K562 (cell line): Measurements from ENCODE around the gene SLC24A3.

Experiments used
- ATF1 ChIP-seq, 2 experiments: fragments of 450-650 bp in 1 of 2; IDR thresholded peaks; 2 replicates each; pipeline ENCODE4 v1.6.1; 2016; ENCODE audit warnings: missing compliant biosample characterization in 1 of 2, missing genetic modification characterization in 1 of 2
- POLR2A ChIP-seq: fragments of 450-650 bp; conservative IDR thresholded peaks from 2 replicates; pipeline ENCODE4 v1.6.1; 2016
- SNRNP70 ChIP-seq: fragments of 200-400 bp; formaldehyde crosslinking; optimal IDR thresholded peaks from 2 replicates; pipeline ENCODE3; 2017; ENCODE audit warnings: low read depth, low read length
- TAF15 ChIP-seq: fragments of 200-400 bp; formaldehyde crosslinking; IDR thresholded peaks from 2 replicates; pipeline ENCODE4 v1.6.1; 2017; ENCODE audit warnings: mild to moderate bottlenecking, low read depth, low read length, moderate library complexity
- ZNF224 ChIP-seq: sonication (generic); formaldehyde crosslinking; IDR thresholded peaks from 2 replicates; pipeline ENCODE4 v1.8.0; 2022; ENCODE audit warnings: mild to moderate bottlenecking, missing genetic modification reagents
- ZNF274 ChIP-seq: IDR thresholded peaks from 2 replicates; pipeline ENCODE4 v1.6.1; 2011; ENCODE audit warnings: low read depth, mild to moderate bottlenecking, low read length, moderate library complexity, borderline replicate concordance
- ZSCAN29 ChIP-seq: fragments of 450-650 bp; IDR thresholded peaks from 2 replicates; pipeline ENCODE4 v1.6.1; 2017
- TF ChIP-seq, protein P1 (sequence below), 2 experiments: fragments of 200-800 bp in 1 of 2; sonication (Bioruptor generic) in 1 of 2; sonication (generic) in 1 of 2; formaldehyde crosslinking in 1 of 2; IDR thresholded peaks in 1 of 2; conservative IDR thresholded peaks in 1 of 2; 2 replicates each; pipeline versions ENCODE4 v1.5.0 to v1.6.1; 2016 to 2020; ENCODE audit warnings: missing compliant biosample characterization in 1 of 2, missing genetic modification characterization in 1 of 2, missing genetic modification reagents in 1 of 2

DNA sequence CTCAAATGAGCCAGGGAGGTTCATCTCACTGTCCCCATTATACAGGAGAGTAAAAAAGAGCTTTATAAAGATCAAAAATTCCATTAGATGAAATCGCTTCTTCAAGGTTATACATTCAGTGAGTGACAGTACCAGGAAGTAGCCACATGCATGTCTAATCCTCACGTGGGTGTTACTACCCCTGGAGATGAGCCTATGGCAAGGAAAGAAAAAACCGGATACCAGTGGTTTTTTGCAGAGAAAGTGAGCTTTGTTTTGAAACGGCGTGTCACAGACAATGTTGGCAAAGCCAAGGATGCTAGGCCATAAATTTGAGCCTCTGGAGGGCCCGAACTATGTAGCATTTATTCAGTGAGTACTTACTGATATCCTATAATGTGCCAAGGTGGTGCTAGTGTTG is 330.7 kb downstream of the SLC24A3 start:
- TF ChIP-seq TAF15: no peak
- TF ChIP-seq ZSCAN29: no peak
- no peak for TF ChIP-seq SNRNP70
- no peak for TF ChIP-seq ATF1 (CRISPR knock-in tag; IDR thresholded peaks at IDR 0.05)
- no peak for TF ChIP-seq ATF1 (tag; IDR thresholded peaks at IDR 0.05)
- no peak for TF ChIP-seq POLR2A
- TF ChIP-seq ZNF274: no peak
- TF ChIP-seq ZNF224 (CRISPR knock-in tag): no peak
- TF ChIP-seq, protein P1, sequence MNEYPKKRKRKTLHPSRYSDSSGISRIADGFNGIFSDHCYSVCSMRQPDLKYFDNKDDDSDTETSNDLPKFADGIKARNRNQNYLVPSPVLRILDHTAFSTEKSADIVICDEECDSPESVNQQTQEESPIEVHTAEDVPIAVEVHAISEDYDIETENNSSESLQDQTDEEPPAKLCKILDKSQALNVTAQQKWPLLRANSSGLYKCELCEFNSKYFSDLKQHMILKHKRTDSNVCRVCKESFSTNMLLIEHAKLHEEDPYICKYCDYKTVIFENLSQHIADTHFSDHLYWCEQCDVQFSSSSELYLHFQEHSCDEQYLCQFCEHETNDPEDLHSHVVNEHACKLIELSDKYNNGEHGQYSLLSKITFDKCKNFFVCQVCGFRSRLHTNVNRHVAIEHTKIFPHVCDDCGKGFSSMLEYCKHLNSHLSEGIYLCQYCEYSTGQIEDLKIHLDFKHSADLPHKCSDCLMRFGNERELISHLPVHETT (CRISPR knock-in tag; conservative IDR thresholded peaks at IDR 0.05 in 1 of 2, IDR thresholded peaks at IDR 0.05 in 1 of 2): no peak
